Upper lobe of right lung (tissue), 1 donor: Measurements from ENCODE around the gene ZBTB45. TPM values are rescaled to one million over a fixed set of nuclear protein-coding genes. Genes with fewer than 3 reads are reported as not detected.

Experiments used
- ATAC-seq: fragments of 200-7000 bp; cut with Tn5 transposase; one replicate; pipeline ENCODE4 v1.9.1; 2020; ENCODE audit warnings: mild to moderate bottlenecking, moderate library complexity
- DNase-seq: peaks from one replicate; pipeline ENCODE4 v3.0.0-alpha.2; 2020
- H3K27ac ChIP-seq: fragments of 200-600 bp; one replicate; pipeline ENCODE4 v1.8.0; 2022
- H3K27me3 ChIP-seq: fragments of 200-600 bp; one replicate; pipeline ENCODE4 v1.8.0; 2022; ENCODE audit warnings: mild to moderate bottlenecking
- H3K36me3 ChIP-seq: fragments of 200-600 bp; one replicate; pipeline ENCODE4 v1.8.0; 2022
- H3K4me1 ChIP-seq: fragments of 200-600 bp; one replicate; pipeline ENCODE4 v1.8.0; 2022
- H3K4me3 ChIP-seq: fragments of 200-600 bp; one replicate; pipeline ENCODE4 v1.8.0; 2022; ENCODE audit warnings: mild to moderate bottlenecking
- H3K9me3 ChIP-seq: fragments of 200-600 bp; one replicate; pipeline ENCODE4 v1.8.0; 2022
- CTCF ChIP-seq: fragments of 200-600 bp; IDR thresholded peaks from one replicate; pipeline ENCODE4 v1.8.0; 2022; ENCODE audit warnings: antibody characterized with exemption
- intact Hi-C: fragments of 100-400 bp; cut with DNase I; formaldehyde crosslinking; loops from one replicate; pipeline ENCODE4 v1.11.0; 2022
- total RNA-seq: library from RNA; stranded (reverse); fragmentation: NEBNext Ultra II Directional; extraction: Animal tissue kit (Norgen Biotek cat#: 25700); gene quantifications from one replicate; pipeline ENCODE4 v1.2.1, GENCODE V29; 2021
- donor health status: DM: no; HTN: yes; CAD: no; lungs with severe emphysema.

ZBTB45 gene
- total RNA-seq, 1 donor from 2014 or later, result 14.1 TPM

DNA sequence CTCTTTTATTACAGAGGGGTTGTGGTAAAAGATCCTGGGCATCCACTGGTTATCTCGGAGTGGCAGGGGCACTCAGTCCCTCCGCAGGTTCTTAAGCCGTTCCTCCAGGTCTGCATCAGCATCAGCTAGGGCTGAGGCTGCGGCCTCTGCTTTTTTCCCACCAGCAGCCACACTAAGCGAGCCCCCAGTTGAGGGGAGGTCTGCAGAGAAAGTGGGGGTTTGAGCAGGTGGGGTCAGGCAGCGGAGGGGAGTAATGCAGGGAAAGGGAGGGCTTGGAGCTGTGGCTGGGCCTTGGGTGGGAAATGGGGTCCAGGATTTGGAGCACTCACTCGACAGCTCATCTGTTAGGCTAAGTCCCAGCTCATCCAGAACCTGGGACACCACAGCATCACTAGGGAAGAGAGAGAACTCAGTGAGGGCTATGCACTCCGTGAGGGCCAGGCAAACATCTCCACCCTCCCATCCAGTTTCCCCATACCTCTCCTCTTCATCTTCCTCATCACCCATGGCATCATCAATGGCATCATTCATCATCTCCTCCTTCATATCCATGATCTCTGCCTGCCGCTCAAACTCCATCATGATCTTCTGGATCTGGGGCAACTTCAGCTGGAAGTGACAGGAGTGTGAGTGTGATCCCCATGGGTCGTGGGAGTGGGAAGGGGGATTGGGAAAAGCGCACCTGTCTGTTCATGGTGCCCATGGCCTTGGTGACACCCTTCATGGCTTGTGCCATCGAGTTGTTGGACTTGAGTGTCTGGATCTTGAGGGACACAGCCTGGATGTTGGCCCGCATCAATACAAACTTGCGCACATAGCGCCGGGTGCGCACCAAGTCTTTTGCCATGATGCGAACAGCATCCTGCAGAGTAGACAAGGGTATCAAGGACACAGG lies 32.2 kb upstream of the ZBTB45 start:
- H3K4me3 ChIP-seq, result no peak overlapping the region
- H3K36me3 ChIP-seq, result peaks cover 81% of the 10 kb centered on the region
- intact Hi-C loops, result no loop called here
- TF ChIP-seq CTCF, result no peak
- DNase-seq (no peak), ATAC-seq (no peak)
- no peak overlapping the region for H3K27ac ChIP-seq
- no peaks in the 10 kb centered on the region for H3K27me3 ChIP-seq
- no peaks in the 10 kb centered on the region for H3K9me3 ChIP-seq
- H3K4me1 ChIP-seq, result peaks cover 28% of the 10 kb centered on the region

- Histone ChIP-seq H3K36me3 (peaks cover 78% of the 10 kb centered on the region), H3K4me3 (no peak overlapping the region)
- no peak for DNase-seq
Observed at GRCh38 chr19:58551123-58551497, 31.5 kb upstream of the ZBTB45 start.

DNA sequence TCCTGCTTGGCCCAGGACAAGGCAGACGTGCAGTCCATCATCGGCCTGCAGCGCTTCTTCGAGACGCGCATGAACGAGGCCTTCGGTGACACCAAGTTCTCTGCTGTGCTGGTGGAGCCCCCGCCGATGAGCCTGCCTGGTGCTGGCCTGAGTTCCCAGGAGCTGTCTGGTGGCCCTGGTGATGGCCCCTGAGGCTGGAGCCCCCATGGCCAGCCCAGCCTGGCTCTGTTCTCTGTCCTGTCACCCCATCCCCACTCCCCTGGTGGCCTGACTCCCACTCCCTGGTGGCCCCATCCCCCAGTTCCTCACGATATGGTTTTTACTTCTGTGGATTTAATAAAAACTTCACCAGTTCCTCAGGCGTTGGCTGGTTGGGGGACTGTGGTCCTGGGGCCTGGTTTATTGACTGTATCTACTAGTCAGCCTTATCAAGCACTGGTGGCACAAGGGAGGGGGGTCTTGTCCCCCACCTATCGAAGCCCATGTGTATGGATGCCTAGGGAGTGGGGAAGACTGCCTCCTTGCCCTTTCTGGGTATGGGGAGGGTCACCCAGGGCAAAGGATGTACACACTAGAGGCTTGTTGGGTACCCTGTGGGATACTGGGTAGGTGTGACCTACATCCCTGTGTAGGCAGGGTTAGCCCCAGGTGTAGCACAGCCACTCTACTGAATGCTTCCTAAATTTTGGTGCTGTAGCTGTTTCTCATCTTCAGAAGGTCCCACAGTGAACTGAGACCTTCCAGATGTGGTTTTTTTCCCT lies 30.9 kb upstream of the ZBTB45 start:
- no peak for DNase-seq
- peaks cover 78% of the 10 kb centered on the region for H3K36me3 ChIP-seq
- ATAC-seq, result no peak

More at GRCh38 chr19:58551123-58551497, 31.5 kb upstream of the ZBTB45 start:
- Histone ChIP-seq H3K27me3 (no peaks in the 10 kb centered on the region), H3K27ac (no peak overlapping the region), H3K9me3 (no peaks in the 10 kb centered on the region), H3K4me1 (peaks cover 27% of the 10 kb centered on the region)
- TF ChIP-seq CTCF, result no peak
- intact Hi-C loops, result no loop called here
- ATAC-seq, result no peak

DNA sequence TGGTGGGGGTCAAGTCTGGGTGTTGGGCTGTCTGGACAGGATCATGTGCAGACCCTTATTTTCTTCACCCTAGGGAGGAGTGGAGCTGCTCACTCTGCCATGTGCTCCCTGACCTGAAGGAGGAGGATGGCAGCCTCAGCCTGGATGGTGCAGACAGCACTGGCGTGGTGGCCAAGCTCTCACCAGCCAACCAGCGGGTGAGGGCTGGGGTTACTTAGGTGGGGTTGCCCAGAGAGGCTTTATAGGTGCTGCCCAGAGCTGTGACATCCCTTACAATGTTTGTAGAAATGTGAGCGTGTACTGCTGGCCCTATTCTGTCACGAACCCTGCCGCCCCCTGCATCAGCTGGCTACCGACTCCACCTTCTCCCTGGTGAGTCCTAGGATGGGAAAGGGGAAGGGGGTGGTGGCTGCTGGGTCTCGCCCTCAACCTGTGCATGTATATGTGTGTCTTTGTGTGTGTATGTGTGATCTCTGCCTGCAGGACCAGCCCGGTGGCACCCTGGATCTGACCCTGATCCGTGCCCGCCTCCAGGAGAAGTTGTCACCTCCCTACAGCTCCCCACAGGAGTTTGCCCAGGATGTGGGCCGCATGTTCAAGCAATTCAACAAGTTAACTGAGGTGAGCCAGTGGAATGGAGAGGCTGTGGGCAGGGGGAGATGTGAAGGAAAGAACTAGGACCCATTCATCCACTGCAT lies 30.2 kb upstream of the ZBTB45 start:
- intact Hi-C loops, result no loop called here
- H3K4me3 ChIP-seq, result no peak overlapping the region
- H3K4me1 ChIP-seq, result peaks cover 26% of the 10 kb centered on the region
- peaks cover 79% of the 10 kb centered on the region for H3K36me3 ChIP-seq
- DNase-seq (no peak), ATAC-seq (no peak)
- no peak for TF ChIP-seq CTCF
- no peak overlapping the region for H3K27ac ChIP-seq
- no peaks in the 10 kb centered on the region for H3K27me3 ChIP-seq
- H3K9me3 ChIP-seq, result no peaks in the 10 kb centered on the region

More for the DNA sequence above, 30.9 kb upstream of the ZBTB45 start:
- peaks cover 27% of the 10 kb centered on the region for H3K4me1 ChIP-seq
- H3K27ac ChIP-seq, result no peak overlapping the region
- no peak for TF ChIP-seq CTCF
- H3K9me3 ChIP-seq, result no peaks in the 10 kb centered on the region
- H3K27me3 ChIP-seq, result no peaks in the 10 kb centered on the region
- intact Hi-C loops, result no loop called here
- no peak overlapping the region for H3K4me3 ChIP-seq

GRCh38 chr19:58548859-58549663 lies 29.5 kb upstream of the ZBTB45 start:
- no peak for DNase-seq
- ATAC-seq, result no peak
- Histone ChIP-seq H3K36me3 (peaks cover 79% of the 10 kb centered on the region), H3K27ac (no peak overlapping the region), H3K27me3 (no peaks in the 10 kb centered on the region), H3K9me3 (no peaks in the 10 kb centered on the region), H3K4me1 (peaks cover 22% of the 10 kb centered on the region), H3K4me3 (no peak overlapping the region)
- intact Hi-C loops, result no loop called here
- no peak for TF ChIP-seq CTCF
